Panc1 (cell line): ENCODE results near the gene ATXN7L3. TPM values are rescaled to one million over a fixed set of nuclear protein-coding genes. Genes with fewer than 3 reads are reported as not detected.

ENCODE experiments used
- ATAC-seq: fragments of 200-7000 bp; cut with Tn5 transposase; 2 replicates; pipeline ENCODE4 v1.9.1; 2020; ENCODE audit warnings: mild to moderate bottlenecking, moderate library complexity
- BruUV-seq: library from RNA; stranded (reverse); fragments of 400-500 nt; replicated peaks from 2 replicates; lab custom pipeline; 2021; lab: Mats Ljungman, UMichigan
- CTCF ChIA-PET: fragments of 300-600 bp; sonication (Branson Sonifier 250); formaldehyde crosslinking; loops from one replicate; lab custom pipeline; 2022; ENCODE audit warnings: antibody characterized with exemption; lab: Charles Lee
- POLR2A ChIA-PET: fragments of 300-600 bp; sonication (Branson Sonifier 250); formaldehyde crosslinking; loops from one replicate; lab custom pipeline; 2022; ENCODE audit warnings: antibody characterized with exemption; lab: Charles Lee
- DNase-seq: peaks from one replicate; pipeline ENCODE4 v3.0.0-alpha.2; 2010; ENCODE audit warnings: low read depth, low spot score
- H3K27ac ChIP-seq: 2 replicates; pipeline ENCODE4 v1.5.1; 2011; ENCODE audit warnings: mild to moderate bottlenecking, low read length, inconsistent platforms
- H3K27me3 ChIP-seq: fragments of 200-500 bp; sonication (Bioruptor generic); 2 replicates; pipeline ENCODE4 v1.6.0; 2014; ENCODE audit warnings: low read length, inconsistent platforms; ENCODE audit not compliant: control insufficient read depth, insufficient read depth
- H3K36me3 ChIP-seq: fragments of 200-500 bp; sonication (Bioruptor generic); 2 replicates; pipeline ENCODE4 v1.5.1; 2014; ENCODE audit warnings: inconsistent platforms, mild to moderate bottlenecking, low read length, moderate library complexity; ENCODE audit not compliant: control insufficient read depth, insufficient read depth
- H3K4me1 ChIP-seq: 2 replicates; pipeline ENCODE4 v1.5.1; 2011; ENCODE audit warnings: inconsistent platforms, mild to moderate bottlenecking, low read length, moderate library complexity; ENCODE audit not compliant: control insufficient read depth, insufficient read depth
- H3K4me3 ChIP-seq, 2 experiments: 2 replicates each; pipeline ENCODE4 v1.5.1; 2011 to 2012; ENCODE audit warnings: low read depth in 2 of 2, low read length in 2 of 2, mild to moderate bottlenecking in 2 of 2, inconsistent platforms in 1 of 2, moderate library complexity in 1 of 2
- H3K9me3 ChIP-seq: fragments of 200-500 bp; sonication (Bioruptor generic); 2 replicates; pipeline ENCODE4 v1.5.1; 2014; ENCODE audit warnings: low read depth, mild to moderate bottlenecking, inconsistent platforms, low read length, moderate library complexity; ENCODE audit not compliant: control insufficient read depth, insufficient read depth
- CTCF ChIP-seq: fragments of 450-650 bp; IDR thresholded peaks from 2 replicates; pipeline ENCODE4 v1.5.1; 2017; ENCODE audit warnings: mild to moderate bottlenecking
- POLR2AphosphoS5 ChIP-seq: IDR thresholded peaks from 2 replicates; pipeline ENCODE4 v1.6.1; 2012; ENCODE audit warnings: mild to moderate bottlenecking, low read depth, low read length, moderate library complexity
- SIN3A ChIP-seq: IDR thresholded peaks from 2 replicates; pipeline ENCODE4 v1.6.1; 2012; ENCODE audit warnings: low read depth, mild to moderate bottlenecking, low read length, moderate library complexity, borderline replicate concordance; ENCODE audit not compliant: insufficient read depth
- TCF7L2 ChIP-seq: IDR thresholded peaks from 2 replicates; pipeline ENCODE4 v1.6.1; 2011; ENCODE audit warnings: mild to moderate bottlenecking, low read depth, low read length, inconsistent platforms
- in situ Hi-C: cut with HindIII; loops from 2 replicates; pipeline ENCODE4 v1.10.0; 2016; ENCODE audit warnings: low sequenced_read_pairs, low pct_unique_long_range_greater_than_20kb
- intact Hi-C: fragments of 100-400 bp; cut with micrococcal nuclease; formaldehyde crosslinking; loops from one replicate; pipeline ENCODE4 v1.10.0; 2022; ENCODE audit not compliant: unreplicated experiment
- total RNA-seq: library from RNA; stranded (reverse); gene quantifications from one replicate; pipeline ENCODE4 v1.2.1, GENCODE V29; 2021; ENCODE audit not compliant: unreplicated experiment
- TF ChIP-seq, protein P1 (sequence below), 2 experiments: IDR thresholded peaks; 2 replicates each; pipeline ENCODE4 v1.6.1; 2011 to 2012; ENCODE audit warnings: low read depth in 2 of 2, control low read depth in 1 of 2, low read length in 1 of 2, mild to moderate bottlenecking in 1 of 2, moderate library complexity in 1 of 2; ENCODE audit not compliant: insufficient read depth in 1 of 2

Gene ATXN7L3
- total RNA-seq, 1 experiment from 2014 or later, result 69.8 TPM

- TF ChIP-seq SIN3A (no peak), POLR2AphosphoS5 (no peak), TCF7L2 (no peak), CTCF (no peak)
- TF ChIP-seq, protein P1, sequence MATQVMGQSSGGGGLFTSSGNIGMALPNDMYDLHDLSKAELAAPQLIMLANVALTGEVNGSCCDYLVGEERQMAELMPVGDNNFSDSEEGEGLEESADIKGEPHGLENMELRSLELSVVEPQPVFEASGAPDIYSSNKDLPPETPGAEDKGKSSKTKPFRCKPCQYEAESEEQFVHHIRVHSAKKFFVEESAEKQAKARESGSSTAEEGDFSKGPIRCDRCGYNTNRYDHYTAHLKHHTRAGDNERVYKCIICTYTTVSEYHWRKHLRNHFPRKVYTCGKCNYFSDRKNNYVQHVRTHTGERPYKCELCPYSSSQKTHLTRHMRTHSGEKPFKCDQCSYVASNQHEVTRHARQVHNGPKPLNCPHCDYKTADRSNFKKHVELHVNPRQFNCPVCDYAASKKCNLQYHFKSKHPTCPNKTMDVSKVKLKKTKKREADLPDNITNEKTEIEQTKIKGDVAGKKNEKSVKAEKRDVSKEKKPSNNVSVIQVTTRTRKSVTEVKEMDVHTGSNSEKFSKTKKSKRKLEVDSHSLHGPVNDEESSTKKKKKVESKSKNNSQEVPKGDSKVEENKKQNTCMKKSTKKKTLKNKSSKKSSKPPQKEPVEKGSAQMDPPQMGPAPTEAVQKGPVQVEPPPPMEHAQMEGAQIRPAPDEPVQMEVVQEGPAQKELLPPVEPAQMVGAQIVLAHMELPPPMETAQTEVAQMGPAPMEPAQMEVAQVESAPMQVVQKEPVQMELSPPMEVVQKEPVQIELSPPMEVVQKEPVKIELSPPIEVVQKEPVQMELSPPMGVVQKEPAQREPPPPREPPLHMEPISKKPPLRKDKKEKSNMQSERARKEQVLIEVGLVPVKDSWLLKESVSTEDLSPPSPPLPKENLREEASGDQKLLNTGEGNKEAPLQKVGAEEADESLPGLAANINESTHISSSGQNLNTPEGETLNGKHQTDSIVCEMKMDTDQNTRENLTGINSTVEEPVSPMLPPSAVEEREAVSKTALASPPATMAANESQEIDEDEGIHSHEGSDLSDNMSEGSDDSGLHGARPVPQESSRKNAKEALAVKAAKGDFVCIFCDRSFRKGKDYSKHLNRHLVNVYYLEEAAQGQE (IDR thresholded peaks at IDR 0.05; ENCODE audit: insufficient read depth in 1 of 2, low read depth in 2 of 2, low read length in 1 of 2), result no peak
- H3K27me3 ChIP-seq, result no peaks in the 10 kb centered on the region
- CTCF ChIA-PET, result no interaction called here
- BruUV-seq, result no TSS peak
- POLR2A ChIA-PET, result interaction anchor here (0.5 kb wide), 1 partner anchor 32 kb away, joined by 7 read pairs; no protein-coding TSS in a partner anchor
- H3K4me1 ChIP-seq, result peaks cover 21% of the 10 kb centered on the region
- intact Hi-C loops (no loop called here), in situ Hi-C loops (no loop called here)
- H3K27ac ChIP-seq, result no peak overlapping the region; the same call in 1 of the 2 replicates
- H3K36me3 ChIP-seq, result no peaks in the 10 kb centered on the region; the same call in 1 of the 2 replicates
- no peak for ATAC-seq
- no peak for DNase-seq
- H3K4me3 ChIP-seq, result no peak overlapping the region
- H3K9me3 ChIP-seq, result no peaks in the 10 kb centered on the region
These were observed 6.2 kb downstream of the ATXN7L3 start for GRCh38 chr17:44193326-44194084.

DNA sequence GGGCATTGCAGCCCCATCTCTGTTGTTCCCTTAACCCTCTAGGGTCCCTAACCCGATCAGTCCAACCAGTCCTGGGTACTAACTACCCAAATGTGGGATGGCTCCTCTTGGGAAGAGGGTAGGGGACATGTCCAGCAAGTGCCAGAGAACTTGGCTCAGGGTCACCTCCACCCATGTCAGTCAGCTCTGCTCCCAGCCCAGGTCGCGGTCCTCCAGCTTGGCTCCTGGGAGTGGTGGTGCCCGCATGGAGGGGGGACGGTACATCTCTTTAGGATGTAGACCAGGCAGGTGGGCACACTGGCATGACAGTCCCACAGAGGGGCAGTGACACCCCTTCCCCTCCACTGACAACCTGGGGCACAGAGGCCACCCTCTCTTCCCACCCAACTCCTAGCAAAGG, 6.9 kb downstream of the ATXN7L3 start:
- peaks cover 22% of the 10 kb centered on the region for H3K4me1 ChIP-seq
- intact Hi-C loops (no loop called here), in situ Hi-C loops (no loop called here)
- no peak for DNase-seq
- TF ChIP-seq POLR2AphosphoS5 (no peak), CTCF (no peak), TCF7L2 (no peak), SIN3A (no peak)
- TF ChIP-seq, protein P1 (IDR thresholded peaks at IDR 0.05; ENCODE audit: insufficient read depth in 1 of 2, low read depth in 2 of 2, low read length in 1 of 2), result no peak
- CTCF ChIA-PET, result no interaction called here
- H3K9me3 ChIP-seq, result no peaks in the 10 kb centered on the region
- H3K27ac ChIP-seq, result no peak overlapping the region; the same call in 1 of the 2 replicates
- BruUV-seq, result no TSS peak
- POLR2A ChIA-PET, result no interaction called here
- no peaks in the 10 kb centered on the region; the same call in 1 of the 2 replicates for H3K36me3 ChIP-seq
- H3K4me3 ChIP-seq, result no peak overlapping the region
- H3K27me3 ChIP-seq, result no peaks in the 10 kb centered on the region
- no peak for ATAC-seq
